GM12873 (cell line): Measurements from ENCODE around the gene ADARB2.

Experiments
- TF ChIP-seq, protein P1 (sequence below): IDR thresholded peaks from 2 replicates; pipeline ENCODE4 v1.5.1; 2012; ENCODE audit warnings: low read depth, mild to moderate bottlenecking, moderate library complexity, low read length, control low read depth; ENCODE audit not compliant: insufficient read depth; ENCODE audit errors: missing control alignments

ADARB2 gene

GRCh38 chr10:1203704-1204103, 533.6 kb downstream of the ADARB2 start:
- TF ChIP-seq, protein P1, sequence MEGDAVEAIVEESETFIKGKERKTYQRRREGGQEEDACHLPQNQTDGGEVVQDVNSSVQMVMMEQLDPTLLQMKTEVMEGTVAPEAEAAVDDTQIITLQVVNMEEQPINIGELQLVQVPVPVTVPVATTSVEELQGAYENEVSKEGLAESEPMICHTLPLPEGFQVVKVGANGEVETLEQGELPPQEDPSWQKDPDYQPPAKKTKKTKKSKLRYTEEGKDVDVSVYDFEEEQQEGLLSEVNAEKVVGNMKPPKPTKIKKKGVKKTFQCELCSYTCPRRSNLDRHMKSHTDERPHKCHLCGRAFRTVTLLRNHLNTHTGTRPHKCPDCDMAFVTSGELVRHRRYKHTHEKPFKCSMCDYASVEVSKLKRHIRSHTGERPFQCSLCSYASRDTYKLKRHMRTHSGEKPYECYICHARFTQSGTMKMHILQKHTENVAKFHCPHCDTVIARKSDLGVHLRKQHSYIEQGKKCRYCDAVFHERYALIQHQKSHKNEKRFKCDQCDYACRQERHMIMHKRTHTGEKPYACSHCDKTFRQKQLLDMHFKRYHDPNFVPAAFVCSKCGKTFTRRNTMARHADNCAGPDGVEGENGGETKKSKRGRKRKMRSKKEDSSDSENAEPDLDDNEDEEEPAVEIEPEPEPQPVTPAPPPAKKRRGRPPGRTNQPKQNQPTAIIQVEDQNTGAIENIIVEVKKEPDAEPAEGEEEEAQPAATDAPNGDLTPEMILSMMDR, result no peak

- TF ChIP-seq, protein P1, result no peak
These were observed 534.1 kb downstream of the ADARB2 start for GRCh38 chr10:1203216-1203615.

DNA sequence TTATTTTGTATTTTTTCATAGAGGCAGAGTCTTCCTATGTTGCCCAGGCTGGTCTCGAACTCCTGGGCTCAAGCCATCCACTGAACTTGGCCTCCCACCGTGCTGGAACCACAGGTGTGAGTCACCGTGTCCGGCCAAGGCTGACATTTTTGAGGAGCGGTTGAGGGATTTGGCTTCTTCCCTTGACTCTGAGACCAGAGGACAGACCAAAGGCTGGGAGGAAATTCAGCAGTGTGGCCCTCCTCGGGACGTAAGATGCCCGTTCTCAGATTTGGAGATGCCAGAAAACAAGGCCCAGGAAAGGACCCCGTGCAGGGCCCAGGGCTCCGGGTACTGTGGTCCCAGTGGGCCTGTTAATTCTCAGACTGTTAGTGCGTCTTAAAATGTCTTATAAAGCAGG, 535.0 kb downstream of the ADARB2 start:
- TF ChIP-seq, protein P1, result no peak

GRCh38 chr10:1200866-1201807, 536.2 kb downstream of the ADARB2 start:
- TF ChIP-seq, protein P1, result no peak

GRCh38 chr10:1199897-1200721, 537.2 kb downstream of the ADARB2 start:
- TF ChIP-seq, protein P1, result no peak

GRCh38 chr10:1199345-1199673, 538.0 kb downstream of the ADARB2 start:
- TF ChIP-seq, protein P1, result no peak

GRCh38 chr10:1198453-1199344, 538.6 kb downstream of the ADARB2 start:
- TF ChIP-seq, protein P1, result no peak
